ENCODE data around the gene ZNF17.
A peak's percentile ranks its signal among the peaks of the same experiment; 100 is the strongest.
"Not testable (repeated sequence)": the region's sequence is repeated elsewhere in the genome, so short reads cannot be mapped to it uniquely, and the experiment has no call there.

ZNF17 gene

DNA sequence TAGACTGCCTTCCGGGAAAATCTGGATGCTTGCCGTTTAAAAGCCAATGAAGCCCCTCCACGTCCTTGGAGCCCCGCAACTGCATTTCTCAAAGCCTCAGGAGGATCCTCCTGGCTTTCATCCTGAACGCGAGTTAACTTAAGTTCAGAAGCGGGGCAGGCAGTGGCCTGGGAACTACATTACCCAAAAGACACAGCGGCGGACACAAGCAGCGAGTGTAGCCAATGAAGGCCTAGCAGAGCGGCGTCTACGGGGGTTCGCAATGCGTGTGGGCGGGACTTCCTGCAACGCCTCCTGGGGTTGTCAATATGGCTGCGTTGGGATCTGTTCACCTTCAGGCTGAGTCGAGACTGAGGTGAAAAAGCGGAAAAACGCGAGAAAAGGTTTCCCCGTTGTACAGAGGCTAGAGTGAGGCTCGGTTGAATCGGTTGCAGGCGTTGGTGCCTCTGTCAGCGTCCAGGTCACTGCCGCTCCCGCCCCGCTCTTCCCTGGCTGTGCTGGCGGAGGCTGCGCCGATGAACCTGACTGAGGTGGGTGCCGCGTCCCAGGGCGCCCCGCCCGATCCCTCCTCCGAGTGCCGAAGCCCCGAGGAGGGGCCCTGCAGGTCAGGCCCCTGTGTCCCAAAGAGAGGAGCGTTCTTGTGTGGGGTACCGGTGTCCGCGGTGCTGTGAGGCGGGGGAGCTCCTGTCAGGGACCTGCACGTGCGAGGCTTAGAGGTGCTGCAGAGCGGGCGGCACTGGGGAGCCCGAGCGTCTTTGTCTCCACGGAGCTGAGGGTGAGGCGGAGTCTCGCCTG, at the start of gene ZNF17:
Gene ZNF17, plus strand, starts transcription at position 285 of the 795 bp plus-strand sequence. CDS start 2,455 bp downstream, outside the sequence.
- peak; percentile 91 for DNase-seq (ENCODE audit: low spot score)

DNA sequence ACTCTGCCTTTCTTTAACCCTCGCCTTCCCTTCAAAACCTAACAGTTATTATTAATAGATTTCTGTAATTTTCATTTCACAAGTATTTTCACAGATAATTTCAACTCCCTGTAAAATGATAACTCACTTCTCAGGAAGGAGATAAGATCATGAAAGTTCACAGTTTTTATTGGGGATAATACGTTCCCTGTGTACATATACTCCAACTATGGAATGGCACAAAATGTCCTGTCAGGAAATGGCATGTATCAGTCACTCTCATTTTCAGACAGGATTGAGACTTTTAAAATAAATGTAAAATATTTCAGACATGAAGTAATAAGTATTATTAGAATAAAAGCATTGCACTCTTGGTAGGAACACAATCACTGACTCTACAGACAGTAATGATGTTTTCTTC, 48.5 kb upstream of the ZNF17 start:
- no peak for DNase-seq (ENCODE audit: low spot score)

- DNase-seq (ENCODE audit: low spot score) = peak; percentile 95
These were observed 47.8 kb upstream of the ZNF17 start, which contains the start of the genes TRAPPC2B and ZNF547 for GRCh38 chr19:57362997-57363687. Gene TRAPPC2B, plus strand, starts transcription at chr19:57363551. Its CDS starts 1,283 bp downstream, at chr19:57364834. Gene ZNF547, plus strand, starts transcription at chr19:57363551. Its CDS starts 5,005 bp downstream, at chr19:57368556.

GRCh38 chr19:57363688-57364181, 47.2 kb upstream of the ZNF17 start:
- DNase-seq (ENCODE audit: low spot score) = no peak

- no peak for DNase-seq (ENCODE audit: low spot score)
These were observed 44.2 kb upstream of the ZNF17 start for GRCh38 chr19:57366776-57367175.

- DNase-seq (ENCODE audit: low spot score) = no peak
These were observed 36.8 kb upstream of the ZNF17 start for GRCh38 chr19:57374179-57374578.

DNA sequence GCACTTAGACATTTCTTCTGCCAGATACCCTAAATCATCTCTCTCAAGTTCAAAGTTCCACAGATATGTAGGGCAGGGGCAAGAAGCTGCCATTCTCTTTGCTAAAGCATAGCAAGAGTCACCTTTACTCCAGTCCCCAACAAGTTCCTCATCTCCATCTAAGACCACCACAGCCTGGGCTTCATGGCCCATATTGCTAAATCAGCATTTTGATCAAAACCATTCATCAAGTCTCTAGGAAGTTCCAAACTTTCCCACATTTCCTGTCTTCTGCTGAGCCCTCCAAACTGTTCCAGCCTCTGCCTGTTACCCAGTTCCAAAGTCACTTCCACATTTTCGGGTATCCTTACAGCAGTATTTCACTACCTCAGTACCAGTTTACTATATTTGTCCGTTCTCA, 36.3 kb upstream of the ZNF17 start:
- not testable (repeated sequence) for DNase-seq (ENCODE audit: low spot score)

DNA sequence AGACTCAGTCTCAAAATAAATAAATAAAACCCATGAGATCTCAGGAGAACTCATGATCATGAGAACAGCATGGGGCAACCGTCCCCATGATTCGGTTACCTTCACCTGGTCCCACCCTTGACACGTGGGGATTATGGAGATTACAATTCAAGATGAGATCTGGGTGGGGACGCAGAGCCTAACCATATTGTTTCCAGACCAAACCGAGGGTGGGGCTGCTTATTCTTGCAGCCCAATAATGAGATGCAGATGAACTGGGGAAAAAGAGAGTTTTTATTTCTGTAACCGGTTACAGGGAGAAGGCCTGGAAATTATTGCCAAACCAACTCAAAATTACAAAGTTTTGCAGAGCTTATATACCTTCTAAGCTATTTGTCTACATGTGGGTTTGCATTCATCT, 34.8 kb upstream of the ZNF17 start:
- DNase-seq (ENCODE audit: low spot score) = no peak

DNA sequence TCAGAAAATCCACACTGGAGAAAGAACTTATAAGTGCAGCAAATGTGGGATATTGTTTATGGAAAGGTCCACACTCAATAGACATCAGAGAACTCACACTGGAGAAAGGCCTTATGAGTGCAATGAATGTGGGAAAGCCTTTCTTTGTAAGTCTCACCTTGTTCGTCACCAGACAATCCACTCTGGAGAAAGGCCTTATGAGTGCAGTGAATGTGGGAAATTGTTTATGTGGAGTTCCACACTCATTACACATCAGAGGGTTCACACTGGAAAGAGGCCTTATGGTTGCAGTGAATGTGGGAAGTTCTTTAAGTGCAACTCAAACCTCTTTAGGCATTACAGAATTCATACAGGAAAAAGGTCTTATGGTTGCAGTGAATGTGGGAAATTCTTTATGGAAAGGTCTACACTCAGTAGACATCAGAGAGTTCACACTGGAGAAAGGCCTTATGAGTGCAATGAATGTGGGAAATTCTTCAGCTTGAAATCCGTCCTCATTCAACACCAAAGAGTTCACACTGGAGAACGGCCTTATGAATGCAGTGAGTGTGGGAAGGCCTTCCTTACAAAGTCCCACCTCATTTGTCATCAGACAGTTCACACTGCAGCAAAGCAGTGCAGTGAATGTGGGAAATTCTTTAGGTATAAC, 33.3 kb upstream of the ZNF17 start:
- DNase-seq (ENCODE audit: low spot score) = no peak

DNA sequence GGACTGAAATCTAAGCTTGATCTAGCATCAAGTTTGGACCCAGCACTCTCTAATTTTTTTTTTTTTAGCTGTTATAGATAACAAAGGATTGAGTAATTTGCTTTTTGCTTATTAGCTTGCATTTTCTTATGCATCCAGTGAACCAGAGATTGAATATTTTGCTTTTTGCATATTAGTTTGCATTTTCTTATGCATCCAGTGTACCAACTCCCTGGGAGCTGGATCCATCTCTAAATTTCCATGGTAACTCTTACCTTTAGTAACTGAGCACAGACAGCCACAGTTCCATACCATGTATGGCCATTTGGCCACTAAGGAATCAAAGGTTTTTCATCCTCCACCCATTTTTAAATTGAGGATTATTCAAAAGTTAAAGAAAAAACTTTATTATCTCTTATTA, 30.0 kb upstream of the ZNF17 start:
- no peak for DNase-seq (ENCODE audit: low spot score)

GRCh38 chr19:57382806-57383488, 28.0 kb upstream of the ZNF17 start:
- DNase-seq (ENCODE audit: low spot score) = no peak

- no peak for DNase-seq (ENCODE audit: low spot score)
These were observed 21.7 kb upstream of the ZNF17 start for GRCh38 chr19:57389194-57389729.

- peak; percentile 96 for DNase-seq (ENCODE audit: low spot score)
These were observed 21.0 kb upstream of the ZNF17 start, which contains the start of gene ZNF548 for GRCh38 chr19:57389730-57390598. Gene ZNF548, plus strand, starts transcription at chr19:57389854. Its CDS starts 246 bp downstream, at chr19:57390100.

- no peak for DNase-seq (ENCODE audit: low spot score)
These were observed 15.3 kb upstream of the ZNF17 start for GRCh38 chr19:57395710-57396109.

GRCh38 chr19:57398868-57399267, 12.1 kb upstream of the ZNF17 start:
- DNase-seq (ENCODE audit: low spot score) = no peak

- no peak for DNase-seq (ENCODE audit: low spot score)
These were observed 7.0 kb upstream of the ZNF17 start for GRCh38 chr19:57403737-57404563.

GRCh38 chr19:57406516-57407123, 4.3 kb upstream of the ZNF17 start:
- DNase-seq (ENCODE audit: low spot score) = peak; percentile 26

DNA sequence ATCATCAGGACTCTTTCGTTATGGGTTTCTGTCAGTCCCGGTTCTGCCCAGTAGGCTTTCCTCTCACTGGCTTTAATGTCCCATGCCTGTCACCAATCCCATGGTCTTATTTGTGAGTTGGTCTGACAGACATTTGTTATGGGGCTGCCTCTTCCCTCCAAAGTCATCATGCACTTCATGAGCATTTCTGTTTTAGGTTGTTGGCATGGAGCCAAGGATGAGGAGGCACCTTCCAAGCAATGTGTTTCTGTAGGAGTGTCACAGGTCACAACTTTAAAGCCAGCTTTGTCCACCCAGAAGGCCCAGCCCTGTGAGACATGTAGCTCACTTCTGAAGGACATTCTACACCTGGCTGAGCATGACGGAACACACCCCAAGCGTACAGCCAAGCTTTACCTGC, 8.5 kb downstream of the ZNF17 start:
- DNase-seq (ENCODE audit: low spot score) = no peak

- no peak for DNase-seq (ENCODE audit: low spot score)
These were observed 10.1 kb downstream of the ZNF17 start for GRCh38 chr19:57421037-57421436.
